Suppressor macrophage (primary cell): ENCODE measurements around the gene MRPL14.

Experiments
- DNase-seq, 4 experiments: peaks; one replicate each; pipeline ENCODE4 v3.0.0-alpha.2; 2020 to 2022

The MRPL14 gene

DNA sequence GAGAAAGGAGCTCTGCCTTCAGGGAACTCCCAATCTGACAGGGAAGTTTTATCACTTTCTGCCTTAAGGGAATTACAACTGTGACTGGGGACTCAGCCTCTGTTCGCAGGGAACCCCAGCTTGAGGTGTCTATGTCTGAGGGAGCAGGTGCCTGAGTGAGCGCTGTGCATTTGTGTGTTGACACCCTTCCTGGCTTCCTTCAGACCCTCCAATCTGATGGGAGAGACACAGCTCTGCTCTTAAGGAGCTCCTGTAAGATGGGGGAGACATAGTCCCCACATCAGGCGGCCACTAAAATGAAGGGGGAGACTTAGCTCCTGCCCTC is 62.3 kb downstream of the MRPL14 start:
- no peak for DNase-seq

- peak; percentile 97 to 100 (median 98) for DNase-seq
Observed at GRCh38 chr6:44064089-44064947, 62.9 kb downstream of the MRPL14 start.

- DNase-seq, result peak in 1 of 4 experiments; percentile 3
Observed at GRCh38 chr6:44063561-44064059, 63.6 kb downstream of the MRPL14 start.
